SK-N-MC (cell line): ENCODE results near the gene NEU2.

Source experiments
- EZH2 ChIP-seq: fragments of 200-600 bp; sonication (generic); IDR thresholded peaks from one replicate; pipeline ENCODE4 v1.6.1; 2017; ENCODE audit warnings: antibody characterized with exemption
- FOXP2 ChIP-seq: optimal IDR thresholded peaks from 2 replicates; pipeline ENCODE3; 2011; ENCODE audit warnings: mild to moderate bottlenecking, moderate library complexity; ENCODE audit not compliant: insufficient read depth; ENCODE audit errors: extremely low read length, control extremely low read depth
- POLR2AphosphoS5 ChIP-seq: IDR thresholded peaks from 2 replicates; pipeline ENCODE4 v1.6.1; 2012; ENCODE audit warnings: mild to moderate bottlenecking, low read depth, low read length, borderline replicate concordance

DNA sequence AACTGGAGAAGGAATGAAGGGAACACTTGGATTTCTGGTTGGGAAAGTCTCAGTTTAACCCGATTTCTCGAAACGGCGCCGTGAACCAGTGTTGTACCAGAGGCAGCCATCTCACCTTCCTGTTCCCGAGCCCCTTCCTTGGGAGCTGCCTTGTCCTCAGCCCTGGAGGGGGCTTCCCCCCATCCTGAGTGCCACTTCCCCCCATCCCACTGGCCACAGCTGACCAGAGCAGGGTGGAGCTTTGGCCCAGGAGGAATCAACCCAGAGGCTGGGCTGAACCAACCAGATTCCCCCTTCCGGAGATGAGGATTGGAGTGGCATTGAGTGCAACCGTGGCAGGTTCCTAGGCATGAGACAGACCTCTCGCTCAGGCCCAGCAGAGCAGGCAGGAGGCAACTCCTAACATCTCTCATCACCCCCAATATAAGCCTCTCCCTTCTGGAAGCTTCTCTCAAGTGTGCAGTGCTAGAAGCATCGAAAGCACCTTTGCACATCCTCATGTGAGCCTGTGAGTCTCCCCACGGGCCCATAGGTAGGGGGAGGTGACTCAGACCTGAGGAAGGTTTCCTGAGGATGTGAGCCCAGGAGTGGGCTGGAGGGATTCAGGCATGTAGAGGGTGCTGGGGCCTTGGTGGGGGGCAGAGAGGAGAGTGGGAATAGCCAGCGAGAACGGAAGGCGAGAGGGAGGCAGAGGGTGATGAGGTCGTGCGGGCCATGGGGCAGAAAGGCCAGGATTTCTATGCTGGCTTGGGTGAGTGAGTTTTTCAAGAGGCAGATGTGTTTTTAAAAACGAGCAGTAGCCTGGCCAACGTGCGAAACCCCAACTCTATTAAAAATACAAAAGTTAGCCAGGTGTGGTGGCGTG is 31.4 kb upstream of the NEU2 start:
- TF ChIP-seq EZH2: no peak
- no peak for TF ChIP-seq POLR2AphosphoS5
- TF ChIP-seq FOXP2: no peak
